ENCODE measurements around the gene SYT7.

The SYT7 gene

GRCh38 chr11:61545341-61545740, 35.5 kb downstream of the SYT7 start:
- H3K27me3 ChIP-seq (ENCODE audit: insufficient read depth, insufficient read length) = no peaks in the 10 kb centered on the region
- no peaks in the 10 kb centered on the region for H3K36me3 ChIP-seq (ENCODE audit: insufficient read depth, insufficient read length, low read length)
- H3K4me3 ChIP-seq (ENCODE audit: insufficient read length, low read depth) = no peak overlapping the region
- no peak overlapping the region for H3K9ac ChIP-seq (ENCODE audit: insufficient read length, low read depth)
- peaks cover 34% of the 10 kb centered on the region for H3K4me1 ChIP-seq (ENCODE audit: insufficient read depth, insufficient read length)
- no peak for TF ChIP-seq ZNF274 (IDR thresholded peaks at IDR 0.05; ENCODE audit: low read depth, low read length)
- TF ChIP-seq SUZ12 (IDR thresholded peaks at IDR 0.05; ENCODE audit: extremely low read depth, insufficient read depth, insufficient read length) = no peak
- TF ChIP-seq YY1 (IDR thresholded peaks at IDR 0.05; ENCODE audit: insufficient read depth, insufficient read length) = no peak
- DNase-seq (ENCODE audit: low read depth, low spot score) = no peak
- no peaks in the 10 kb centered on the region; the same call in 1 of the 2 replicates for H3K9me3 ChIP-seq (ENCODE audit: insufficient read depth, low read length)

GRCh38 chr11:61544466-61544865, 36.4 kb downstream of the SYT7 start:
- no peak for DNase-seq (ENCODE audit: low read depth, low spot score)
- no peaks in the 10 kb centered on the region for H3K36me3 ChIP-seq (ENCODE audit: insufficient read depth, insufficient read length, low read length)
- TF ChIP-seq SUZ12 (IDR thresholded peaks at IDR 0.05; ENCODE audit: extremely low read depth, insufficient read depth, insufficient read length) (no peak), YY1 (IDR thresholded peaks at IDR 0.05; ENCODE audit: insufficient read depth, insufficient read length) (no peak), ZNF274 (IDR thresholded peaks at IDR 0.05; ENCODE audit: low read depth, low read length) (no peak)
- H3K9me3 ChIP-seq (ENCODE audit: insufficient read depth, low read length) = no peaks in the 10 kb centered on the region; the same call in 1 of the 2 replicates
- no peak overlapping the region for H3K9ac ChIP-seq (ENCODE audit: insufficient read length, low read depth)
- no peaks in the 10 kb centered on the region for H3K27me3 ChIP-seq (ENCODE audit: insufficient read depth, insufficient read length)
- H3K4me1 ChIP-seq (ENCODE audit: insufficient read depth, insufficient read length) = peaks cover 33% of the 10 kb centered on the region
- no peak overlapping the region for H3K4me3 ChIP-seq (ENCODE audit: insufficient read length, low read depth)

- H3K36me3 ChIP-seq (ENCODE audit: insufficient read depth, insufficient read length, low read length) = no peaks in the 10 kb centered on the region
- TF ChIP-seq ZNF274 (IDR thresholded peaks at IDR 0.05; ENCODE audit: low read depth, low read length) = no peak
- no peak for TF ChIP-seq SUZ12 (IDR thresholded peaks at IDR 0.05; ENCODE audit: extremely low read depth, insufficient read depth, insufficient read length)
- TF ChIP-seq YY1 (IDR thresholded peaks at IDR 0.05; ENCODE audit: insufficient read depth, insufficient read length) = no peak
- no peaks in the 10 kb centered on the region for H3K27me3 ChIP-seq (ENCODE audit: insufficient read depth, insufficient read length)
- no peak overlapping the region for H3K9ac ChIP-seq (ENCODE audit: insufficient read length, low read depth)
- H3K9me3 ChIP-seq (ENCODE audit: insufficient read depth, low read length) = no peaks in the 10 kb centered on the region; the same call in 1 of the 2 replicates
- no peak overlapping the region for H3K4me3 ChIP-seq (ENCODE audit: insufficient read length, low read depth)
- DNase-seq (ENCODE audit: low read depth, low spot score) = no peak
- peaks cover 36% of the 10 kb centered on the region for H3K4me1 ChIP-seq (ENCODE audit: insufficient read depth, insufficient read length)
Observed at GRCh38 chr11:61543606-61544306, 37.1 kb downstream of the SYT7 start.

- H3K27me3 ChIP-seq (ENCODE audit: insufficient read depth, insufficient read length) = no peaks in the 10 kb centered on the region
- no peak overlapping the region for H3K4me3 ChIP-seq (ENCODE audit: insufficient read length, low read depth)
- DNase-seq (ENCODE audit: low read depth, low spot score) = no peak
- no peaks in the 10 kb centered on the region; the same call in 1 of the 2 replicates for H3K9me3 ChIP-seq (ENCODE audit: insufficient read depth, low read length)
- peaks cover 41% of the 10 kb centered on the region for H3K4me1 ChIP-seq (ENCODE audit: insufficient read depth, insufficient read length)
- peak overlapping the region; percentile 46 for H3K9ac ChIP-seq (ENCODE audit: insufficient read length, low read depth)
- no peaks in the 10 kb centered on the region for H3K36me3 ChIP-seq (ENCODE audit: insufficient read depth, insufficient read length, low read length)
- TF ChIP-seq SUZ12 (IDR thresholded peaks at IDR 0.05; ENCODE audit: extremely low read depth, insufficient read depth, insufficient read length) = no peak
- no peak for TF ChIP-seq ZNF274 (IDR thresholded peaks at IDR 0.05; ENCODE audit: low read depth, low read length)
- TF ChIP-seq YY1 (IDR thresholded peaks at IDR 0.05; ENCODE audit: insufficient read depth, insufficient read length) = no peak
Observed at GRCh38 chr11:61542705-61543104, 38.2 kb downstream of the SYT7 start.

GRCh38 chr11:61542024-61542461, 38.8 kb downstream of the SYT7 start:
- DNase-seq (ENCODE audit: low read depth, low spot score) = no peak
- H3K27me3 ChIP-seq (ENCODE audit: insufficient read depth, insufficient read length) = no peaks in the 10 kb centered on the region
- H3K4me1 ChIP-seq (ENCODE audit: insufficient read depth, insufficient read length) = peaks cover 42% of the 10 kb centered on the region
- H3K9me3 ChIP-seq (ENCODE audit: insufficient read depth, low read length) = no peaks in the 10 kb centered on the region; the same call in 1 of the 2 replicates
- no peak overlapping the region for H3K4me3 ChIP-seq (ENCODE audit: insufficient read length, low read depth)
- H3K9ac ChIP-seq (ENCODE audit: insufficient read length, low read depth) = peak overlapping the region; percentile 77
- H3K36me3 ChIP-seq (ENCODE audit: insufficient read depth, insufficient read length, low read length) = no peaks in the 10 kb centered on the region
- TF ChIP-seq YY1 (IDR thresholded peaks at IDR 0.05; ENCODE audit: insufficient read depth, insufficient read length) = no peak
- TF ChIP-seq SUZ12 (IDR thresholded peaks at IDR 0.05; ENCODE audit: extremely low read depth, insufficient read depth, insufficient read length) = no peak
- no peak for TF ChIP-seq ZNF274 (IDR thresholded peaks at IDR 0.05; ENCODE audit: low read depth, low read length)

GRCh38 chr11:61541598-61541997, 39.3 kb downstream of the SYT7 start:
- no peak overlapping the region for H3K4me3 ChIP-seq (ENCODE audit: insufficient read length, low read depth)
- H3K27me3 ChIP-seq (ENCODE audit: insufficient read depth, insufficient read length) = no peaks in the 10 kb centered on the region
- H3K36me3 ChIP-seq (ENCODE audit: insufficient read depth, insufficient read length, low read length) = no peaks in the 10 kb centered on the region
- peaks cover 43% of the 10 kb centered on the region for H3K4me1 ChIP-seq (ENCODE audit: insufficient read depth, insufficient read length)
- no peaks in the 10 kb centered on the region; the same call in 1 of the 2 replicates for H3K9me3 ChIP-seq (ENCODE audit: insufficient read depth, low read length)
- DNase-seq (ENCODE audit: low read depth, low spot score) = peak; percentile 58
- H3K9ac ChIP-seq (ENCODE audit: insufficient read length, low read depth) = peak overlapping the region; percentile 77
- no peak for TF ChIP-seq SUZ12 (IDR thresholded peaks at IDR 0.05; ENCODE audit: extremely low read depth, insufficient read depth, insufficient read length)
- TF ChIP-seq YY1 (IDR thresholded peaks at IDR 0.05; ENCODE audit: insufficient read depth, insufficient read length) = no peak
- no peak for TF ChIP-seq ZNF274 (IDR thresholded peaks at IDR 0.05; ENCODE audit: low read depth, low read length)

- TF ChIP-seq YY1 (IDR thresholded peaks at IDR 0.05; ENCODE audit: insufficient read depth, insufficient read length) = no peak
- no peak for TF ChIP-seq SUZ12 (IDR thresholded peaks at IDR 0.05; ENCODE audit: extremely low read depth, insufficient read depth, insufficient read length)
- TF ChIP-seq ZNF274 (IDR thresholded peaks at IDR 0.05; ENCODE audit: low read depth, low read length) = no peak
- no peak overlapping the region for H3K4me3 ChIP-seq (ENCODE audit: insufficient read length, low read depth)
- peaks cover 43% of the 10 kb centered on the region for H3K4me1 ChIP-seq (ENCODE audit: insufficient read depth, insufficient read length)
Observed at GRCh38 chr11:61540528-61540927, 40.3 kb downstream of the SYT7 start.

More at GRCh38 chr11:61540528-61540927, 40.3 kb downstream of the SYT7 start:
- DNase-seq (ENCODE audit: low read depth, low spot score) = no peak
- Histone ChIP-seq H3K36me3 (ENCODE audit: insufficient read depth, insufficient read length, low read length) (no peaks in the 10 kb centered on the region), H3K27me3 (ENCODE audit: insufficient read depth, insufficient read length) (no peaks in the 10 kb centered on the region), H3K9ac (ENCODE audit: insufficient read length, low read depth) (no peak overlapping the region), H3K9me3 (ENCODE audit: insufficient read depth, low read length) (no peaks in the 10 kb centered on the region; the same call in 1 of the 2 replicates)
